Activated CD4-positive, CD25-positive, alpha-beta regulatory T cell treated with anti-CD3 and anti-CD28 coated beads, Interleukin-2, amount 50 U/mL, for 16 hours (primary cell): Measurements from ENCODE around the gene AHSA1.
"Not testable (repeated sequence)": the region's sequence is repeated elsewhere in the genome, so short reads cannot be mapped to it uniquely, and the experiment has no call there.

Experiments
- DNase-seq: peaks from one replicate; pipeline ENCODE4 v3.0.0-alpha.2; 2020; ENCODE audit warnings: low read depth, low spot score

The AHSA1 gene

DNA sequence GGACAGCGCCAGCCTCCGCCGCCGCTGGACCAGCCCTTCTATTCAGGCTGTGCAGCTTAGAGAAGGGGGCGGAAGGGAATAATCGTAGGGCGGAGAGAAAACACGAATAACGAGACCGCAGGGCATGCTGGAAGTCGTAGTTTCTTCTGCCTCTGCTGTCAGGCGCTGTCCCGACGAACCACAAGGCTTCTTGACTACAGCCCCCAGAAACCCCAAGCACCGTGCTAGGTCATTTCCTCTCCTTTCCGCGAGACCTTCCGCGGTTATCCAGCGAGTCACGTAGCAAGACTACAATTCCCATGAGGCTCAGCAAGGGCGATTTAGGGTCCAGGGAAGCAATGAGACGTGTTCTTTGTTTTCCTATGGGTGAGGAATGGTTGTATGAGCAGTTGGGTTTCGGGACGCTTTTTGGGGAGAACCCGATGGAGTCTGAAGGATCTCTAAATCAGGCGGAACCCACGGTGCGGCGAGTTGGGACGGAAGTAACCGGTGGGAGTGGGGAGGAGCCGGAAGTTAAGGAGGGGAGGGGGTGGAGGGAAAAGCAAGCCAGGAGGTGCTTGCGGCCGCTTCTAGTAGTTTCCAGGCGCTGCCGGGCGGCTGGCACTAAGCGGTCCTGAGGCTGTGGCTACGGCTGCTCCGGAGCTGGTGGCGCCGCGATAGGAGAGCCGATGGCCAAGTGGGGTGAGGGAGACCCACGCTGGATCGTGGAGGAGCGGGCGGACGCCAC, at the start of gene AHSA1, which contains the start of gene VIPAS39:
Gene AHSA1 (plus strand): TSS at position 572 of the 727 bp plus-strand sequence. CDS start 97 bp downstream, at position 669.
Gene VIPAS39 (minus strand): TSS at position 80 of the 727 bp plus-strand sequence. CDS start 3,499 bp downstream, outside the sequence.
- DNase-seq: peak; percentile 91

DNA sequence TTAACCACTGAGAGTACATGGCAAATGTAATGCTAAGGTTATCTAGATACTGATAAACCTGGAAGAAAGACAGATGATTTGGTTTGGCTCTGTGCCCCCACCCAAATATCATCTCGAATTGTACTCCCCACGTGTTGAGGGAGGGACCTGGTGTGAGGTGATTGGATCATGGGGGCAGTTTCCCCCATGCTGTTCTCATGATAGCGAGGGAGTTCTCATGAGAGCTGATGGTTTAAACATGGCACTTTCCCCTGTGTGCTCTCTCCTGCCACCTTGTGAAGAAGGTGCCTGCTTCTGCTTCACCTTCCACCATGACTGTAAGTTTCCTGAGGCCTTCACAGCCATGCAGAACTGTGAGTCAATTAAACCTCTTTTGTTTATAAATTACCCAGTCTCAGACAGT, 48.8 kb upstream of the AHSA1 start:
- DNase-seq: no peak

DNA sequence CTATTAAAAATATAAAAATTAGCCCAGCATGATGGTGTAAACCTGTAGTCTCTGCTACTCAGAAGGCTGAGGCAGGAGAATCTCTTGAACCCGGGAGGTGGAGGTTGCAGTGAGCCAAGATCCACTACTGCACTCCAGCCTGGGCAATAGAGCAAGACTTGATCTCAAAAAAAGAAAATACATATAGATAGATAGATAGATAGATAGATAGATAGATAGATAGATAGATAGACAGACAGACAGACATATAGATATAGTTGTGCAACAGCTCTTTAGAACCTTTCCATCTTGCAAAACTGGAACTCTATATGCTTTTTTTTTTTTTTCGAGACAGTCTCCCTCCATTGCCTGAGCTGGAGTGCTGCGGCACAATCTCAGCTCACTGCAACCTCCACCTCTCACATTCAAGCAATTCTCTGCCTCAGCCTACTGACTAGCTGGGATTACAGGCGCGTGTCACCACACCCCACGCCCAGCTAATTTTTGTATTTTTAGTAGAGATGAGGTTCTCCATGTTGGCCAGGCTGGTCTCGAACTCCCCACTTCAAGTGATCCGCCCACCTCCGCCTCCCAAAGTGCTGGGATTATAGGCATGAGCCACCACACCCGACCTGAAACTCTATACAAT, 42.4 kb upstream of the AHSA1 start:
- not testable (repeated sequence) for DNase-seq

DNA sequence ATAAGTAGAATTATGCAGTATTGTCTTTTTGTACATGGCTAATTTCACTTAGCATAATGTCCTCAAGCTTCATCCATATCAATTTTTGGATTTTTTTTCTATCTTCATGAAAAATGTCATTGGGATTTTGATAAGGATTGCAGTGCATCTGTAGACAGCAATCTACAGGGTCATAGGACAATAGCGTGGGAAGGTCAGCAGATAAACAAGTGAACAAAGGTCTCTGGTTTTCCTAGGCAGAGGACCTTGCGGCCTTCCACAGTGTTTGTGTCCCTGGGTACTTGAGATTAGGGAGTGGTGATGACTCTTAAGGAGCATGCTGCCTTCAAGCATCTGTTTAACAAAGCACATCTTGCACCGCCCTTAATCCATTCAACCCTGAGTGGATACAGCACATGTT, 41.8 kb upstream of the AHSA1 start:
- not testable (repeated sequence) for DNase-seq

DNA sequence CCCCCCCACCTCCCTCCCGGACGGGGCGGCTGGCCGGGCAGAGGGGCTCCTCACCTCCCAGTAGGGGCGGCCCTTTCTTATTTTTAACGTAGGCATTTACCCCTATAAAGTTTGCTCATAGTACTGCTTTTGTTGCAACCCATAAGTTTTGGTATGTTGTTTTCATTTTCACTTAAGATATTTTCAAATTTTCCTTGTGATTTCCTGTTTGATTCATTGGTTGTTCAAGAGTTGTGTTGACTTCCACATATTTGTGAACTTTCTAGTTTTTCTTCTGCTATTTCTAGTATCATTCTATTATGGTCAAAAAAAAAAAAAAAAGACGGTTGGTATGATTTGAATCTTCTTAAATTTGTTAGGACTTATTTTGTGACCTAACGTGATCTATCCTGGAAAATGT, 41.1 kb upstream of the AHSA1 start:
- no peak for DNase-seq

DNA sequence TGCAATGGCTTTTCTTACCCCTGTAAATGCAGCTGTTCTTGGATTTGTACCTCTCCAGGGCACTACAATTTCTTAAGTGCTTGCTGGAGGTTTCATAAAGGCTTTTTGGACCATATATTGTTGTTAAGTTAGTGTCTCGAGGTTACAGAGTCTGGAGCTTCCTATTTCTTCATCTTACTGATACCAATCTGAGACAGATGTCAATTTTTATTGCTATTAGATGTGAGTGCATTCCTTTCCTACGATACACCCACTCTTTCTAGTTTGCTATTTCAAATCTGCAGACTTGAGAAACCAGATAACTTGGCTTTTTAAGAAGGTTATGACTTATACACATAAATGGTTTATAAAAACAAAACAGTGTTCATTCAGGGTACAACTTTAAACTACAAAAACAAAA, 36.7 kb upstream of the AHSA1 start:
- DNase-seq: no peak

DNA sequence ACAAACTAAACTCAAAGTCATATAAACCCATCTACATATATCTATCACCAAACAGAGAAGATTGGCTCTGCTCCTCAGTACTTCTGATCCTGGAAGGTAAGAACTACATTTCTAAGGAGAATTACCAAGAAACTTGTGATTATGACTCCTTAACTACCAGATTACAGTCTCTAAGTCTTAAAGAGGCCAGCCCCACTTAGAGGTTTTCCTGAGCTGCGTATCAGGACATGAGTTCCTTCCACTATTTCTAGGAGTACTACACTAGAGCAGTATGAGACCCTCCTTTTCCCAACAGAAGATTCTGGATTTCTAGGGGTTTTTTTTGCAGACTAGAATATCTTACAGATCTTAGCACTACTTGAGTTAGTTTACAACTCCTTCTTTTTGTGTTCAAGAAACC, 34.5 kb upstream of the AHSA1 start, which contains the start of gene NOXRED1:
Gene NOXRED1 (minus strand): TSS at position 101 of the 400 bp plus-strand sequence. CDS start 634 bp downstream, outside the sequence.
- no peak for DNase-seq

DNA sequence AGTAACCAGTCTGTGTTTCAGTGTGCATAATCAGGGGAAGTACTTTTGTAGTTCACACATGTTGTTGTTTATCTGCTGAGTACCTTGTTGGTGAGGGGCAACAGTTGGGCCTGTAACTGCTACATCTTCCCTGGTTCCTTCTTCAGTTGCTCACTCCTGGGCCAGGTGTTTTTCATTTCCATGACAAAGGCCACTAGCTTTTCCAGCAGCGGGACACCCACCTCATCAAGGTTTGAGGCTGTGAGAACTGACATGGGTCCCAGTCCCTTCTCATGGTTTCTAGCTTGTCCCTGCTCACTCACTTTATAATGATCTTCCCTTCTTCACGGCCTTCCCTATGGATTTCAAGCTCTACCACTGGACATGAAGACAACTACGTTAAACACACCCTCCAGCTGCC, 33.0 kb upstream of the AHSA1 start:
- no peak for DNase-seq

DNA sequence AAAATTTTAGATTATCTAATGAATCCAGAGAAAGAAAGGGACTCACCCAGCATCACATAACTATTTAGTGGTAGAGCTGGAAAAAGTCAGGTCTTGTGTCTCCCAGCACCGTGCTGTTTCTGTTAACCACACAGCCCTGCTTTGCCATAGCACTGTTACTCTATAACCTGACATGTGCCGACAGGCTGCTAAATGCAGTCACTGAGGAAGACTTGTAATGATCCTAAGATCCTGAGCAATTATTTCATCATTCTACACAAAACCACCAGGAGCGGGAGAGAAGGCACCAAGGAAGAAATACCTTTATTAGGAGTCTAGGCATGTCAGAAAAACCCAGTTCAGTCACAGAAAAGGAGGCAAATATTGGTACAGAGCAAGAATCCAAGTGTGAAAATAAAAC, 31.5 kb upstream of the AHSA1 start:
- DNase-seq: no peak

DNA sequence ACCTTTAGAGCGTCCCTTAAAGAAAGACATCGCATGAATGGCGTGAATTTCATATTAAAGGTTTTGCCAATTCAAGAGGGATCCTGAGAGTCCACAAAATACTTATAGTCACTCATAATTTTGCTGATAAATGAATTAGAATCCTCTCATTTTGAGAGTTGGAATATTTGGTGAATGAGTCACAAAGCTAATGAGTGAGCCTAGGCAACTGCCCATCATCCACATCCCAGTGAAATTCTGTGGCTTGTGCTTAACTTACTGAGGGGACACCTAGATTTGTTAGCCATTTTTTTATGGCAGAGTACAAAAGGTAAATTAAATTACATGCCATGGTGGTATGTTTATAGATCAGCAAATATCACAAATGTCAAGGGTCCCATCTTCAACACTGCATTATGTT, 21.9 kb upstream of the AHSA1 start:
- DNase-seq: no peak

DNA sequence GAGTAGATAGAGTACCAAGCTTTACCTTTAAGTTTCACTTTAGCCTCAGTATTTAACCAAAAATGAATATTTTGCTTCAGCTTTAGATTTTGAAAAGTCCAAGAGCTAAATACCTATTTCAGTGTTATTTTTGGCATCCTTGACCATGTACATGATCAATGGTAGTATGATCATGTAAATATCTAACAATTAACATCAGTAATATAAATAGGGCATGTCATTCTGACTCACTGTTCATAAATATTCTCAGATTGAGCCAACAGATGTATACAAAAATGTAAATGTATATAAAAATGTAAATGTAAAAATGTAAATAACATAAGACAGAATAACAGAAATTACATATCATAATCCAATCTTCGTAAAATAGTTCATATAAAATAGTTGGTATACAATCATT, 19.3 kb upstream of the AHSA1 start:
- no peak for DNase-seq

DNA sequence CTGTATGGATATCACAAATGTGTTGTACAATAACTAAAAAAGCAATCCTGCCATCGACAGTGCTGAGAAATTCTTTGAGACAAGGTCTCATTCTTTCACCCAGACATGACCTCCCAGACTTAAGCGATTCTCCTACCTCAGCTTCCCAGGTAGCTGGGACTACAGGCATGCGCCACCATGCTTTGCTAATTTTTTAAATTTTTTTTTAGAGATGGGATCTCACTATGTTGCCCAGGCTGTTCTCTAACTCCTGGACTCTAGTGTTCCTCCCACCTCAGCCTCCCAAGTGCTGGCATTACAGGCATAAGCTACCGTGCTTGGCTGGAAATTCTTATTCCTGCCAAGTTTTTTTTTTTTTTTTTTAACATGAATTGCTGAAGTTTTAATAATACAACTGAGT, 18.0 kb upstream of the AHSA1 start:
- no peak for DNase-seq

DNA sequence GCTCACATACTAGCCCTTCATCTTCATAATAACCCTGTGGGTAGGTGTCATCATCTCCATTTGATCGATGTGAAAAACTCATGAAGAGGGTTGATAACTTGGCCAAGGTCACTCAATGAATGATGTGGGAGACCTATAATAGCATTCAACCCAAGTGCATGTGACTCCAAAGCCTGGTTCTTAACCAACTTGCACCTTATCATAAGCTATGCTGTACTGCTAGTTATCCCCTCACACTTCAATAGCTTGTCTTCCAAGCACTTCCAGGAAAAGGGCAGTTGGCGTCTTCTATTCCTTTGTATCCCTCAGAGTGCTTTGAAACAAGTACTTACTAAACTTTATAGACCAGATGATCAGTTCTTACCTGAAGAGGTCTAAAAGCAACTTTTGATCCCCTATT, 15.7 kb upstream of the AHSA1 start:
- DNase-seq: no peak

DNA sequence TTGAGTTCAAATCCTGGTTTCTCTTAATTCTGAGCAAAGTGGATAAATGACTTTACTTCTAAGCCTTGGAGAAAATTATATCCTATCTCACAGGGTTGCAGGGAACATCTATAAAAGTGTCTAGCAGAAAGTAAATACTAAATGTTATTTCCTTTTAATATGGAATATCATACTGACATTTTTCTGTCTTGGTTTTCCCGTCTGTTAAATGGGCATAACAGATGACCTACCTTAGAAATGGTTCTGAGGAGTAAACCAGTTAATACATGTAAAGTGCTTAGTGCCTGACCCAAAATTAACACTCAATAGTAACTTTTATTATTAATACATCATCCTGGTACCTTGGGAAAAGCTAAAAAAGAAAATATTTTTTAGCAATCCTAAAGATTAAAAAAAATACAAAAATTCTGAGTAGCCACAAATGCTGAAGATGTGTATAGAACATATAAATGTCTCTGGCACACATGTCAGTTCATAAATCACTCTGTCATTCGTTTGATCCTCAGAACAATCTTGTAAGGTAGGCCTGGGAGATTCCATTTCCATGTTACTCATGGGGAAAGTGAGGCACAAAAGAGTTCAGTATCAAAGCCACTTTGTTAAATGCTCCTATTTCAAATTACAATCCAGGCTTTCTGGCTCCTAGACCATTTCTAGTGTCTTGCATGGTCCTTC, 1.8 kb upstream of the AHSA1 start:
- DNase-seq: no peak

DNA sequence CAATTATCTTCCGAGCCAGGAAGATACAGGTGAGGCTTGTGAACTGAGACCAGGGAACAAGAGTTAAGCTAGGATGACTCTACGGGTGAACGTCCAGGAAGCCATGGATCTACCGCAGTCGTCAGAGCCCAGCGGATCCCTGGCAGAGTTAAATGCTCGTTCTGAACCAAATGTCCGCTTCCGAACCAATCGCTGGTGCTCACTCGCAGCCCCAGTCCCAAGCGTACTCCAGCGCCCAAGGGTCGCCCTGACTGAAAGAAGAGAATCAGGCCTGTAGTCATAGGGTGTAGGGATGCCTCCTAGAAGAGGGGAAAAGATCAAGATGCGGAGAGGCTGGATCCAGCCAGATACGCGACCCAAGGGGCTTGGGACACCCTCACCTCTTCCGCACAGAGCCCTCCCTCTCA, 775 bp upstream of the AHSA1 start:
- no peak for DNase-seq

DNA sequence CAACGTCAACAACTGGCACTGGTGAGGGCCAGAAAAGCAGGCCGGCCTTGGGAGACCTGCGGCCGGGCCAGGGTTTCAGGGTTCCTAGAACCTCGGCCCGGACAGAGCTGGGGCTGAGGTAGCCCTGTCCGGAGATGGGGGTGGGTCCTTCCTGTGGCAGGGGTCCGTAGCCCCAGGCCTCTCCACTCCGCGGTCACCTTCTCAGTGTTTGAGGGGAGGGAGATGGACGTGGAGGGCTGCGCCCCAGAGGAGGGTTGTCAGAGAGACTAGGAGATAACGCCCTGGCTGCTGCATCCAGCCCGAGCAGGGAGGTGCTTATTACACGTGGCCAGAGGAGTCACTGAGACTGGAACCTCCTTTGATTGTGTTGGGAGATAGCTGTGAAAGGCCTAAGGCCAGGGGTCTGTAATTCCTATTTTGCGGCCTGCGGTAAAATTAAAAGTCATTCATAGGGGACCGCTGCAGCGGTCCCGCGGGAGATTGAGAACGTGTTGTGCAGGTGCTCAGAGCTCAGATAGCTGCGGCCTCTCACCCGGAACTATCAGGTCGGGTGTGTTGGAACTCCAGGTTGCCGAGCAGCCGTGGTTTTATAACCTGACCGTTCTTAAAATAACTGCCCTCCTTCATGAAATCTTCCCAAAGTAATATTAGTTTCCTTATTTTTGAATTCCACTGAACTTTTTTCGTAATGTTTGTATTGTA, 507 bp downstream of the AHSA1 start:
- DNase-seq: no peak

DNA sequence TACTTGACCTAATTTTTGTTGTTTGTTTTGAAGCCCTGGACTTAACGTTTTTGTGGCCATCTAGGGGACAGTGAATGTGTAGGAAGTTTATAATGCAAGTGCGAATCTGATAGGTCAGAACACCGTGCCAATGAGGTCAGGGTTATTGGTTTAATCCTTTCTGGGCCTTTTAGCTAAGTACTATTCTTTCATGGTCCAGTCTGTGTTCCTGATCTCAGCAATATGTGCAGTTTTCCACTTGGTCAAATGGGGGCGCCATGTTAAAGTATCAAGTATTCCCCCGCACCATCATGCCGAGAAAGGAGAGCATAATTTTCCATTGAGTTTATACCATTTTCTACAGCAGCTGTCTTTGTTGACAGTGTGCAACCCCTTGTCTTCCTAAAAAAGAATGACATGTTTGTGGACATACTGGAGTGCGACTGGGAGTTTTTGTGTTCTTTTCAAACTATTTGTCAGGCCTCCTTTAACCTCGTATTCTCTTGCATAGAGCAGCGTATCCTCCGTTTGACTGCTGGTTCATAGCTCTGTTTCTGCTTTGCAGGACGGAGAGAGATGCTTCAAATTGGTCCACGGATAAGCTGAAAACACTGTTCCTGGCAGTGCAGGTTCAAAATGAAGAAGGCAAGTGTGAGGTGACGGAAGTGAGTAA, 1.3 kb downstream of the AHSA1 start:
- peak; percentile 27 for DNase-seq

DNA sequence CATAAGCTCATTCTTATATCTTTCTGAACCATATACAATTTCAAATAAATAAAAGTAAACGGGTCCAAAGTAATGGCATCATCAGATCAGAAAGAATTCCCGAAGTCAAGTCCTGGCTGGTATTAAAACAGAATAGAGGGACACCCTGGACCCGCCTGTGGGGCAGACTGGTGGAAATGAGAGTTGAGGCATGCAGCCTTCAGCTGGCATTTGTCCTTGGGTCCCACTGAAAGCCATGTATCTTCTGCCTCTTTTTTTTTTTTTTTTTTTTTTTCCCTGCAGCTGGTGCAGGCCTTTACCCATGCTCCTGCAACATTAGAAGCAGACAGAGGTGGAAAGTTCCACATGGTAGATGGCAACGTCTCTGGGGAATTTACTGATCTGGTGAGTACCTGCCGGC, 9.9 kb downstream of the AHSA1 start:
- no peak for DNase-seq

DNA sequence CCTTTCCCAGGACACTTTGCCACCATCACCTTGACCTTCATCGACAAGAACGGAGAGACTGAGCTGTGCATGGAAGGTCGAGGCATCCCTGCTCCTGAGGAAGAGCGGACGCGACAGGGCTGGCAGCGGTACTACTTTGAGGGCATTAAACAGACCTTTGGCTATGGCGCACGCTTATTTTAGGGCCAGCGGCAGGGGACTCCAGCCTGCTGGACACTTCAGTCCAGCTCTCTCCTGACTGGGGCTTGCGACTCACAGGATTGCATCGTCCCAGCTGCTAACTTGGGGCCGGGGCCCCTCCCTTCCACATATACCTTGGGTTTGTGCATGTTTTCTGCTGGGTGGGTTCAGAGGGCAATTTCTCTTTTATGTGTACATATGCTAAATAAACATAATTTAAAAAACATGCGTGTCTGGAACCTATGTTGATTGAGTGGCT, 11.2 kb downstream of the AHSA1 start:
- no peak for DNase-seq

DNA sequence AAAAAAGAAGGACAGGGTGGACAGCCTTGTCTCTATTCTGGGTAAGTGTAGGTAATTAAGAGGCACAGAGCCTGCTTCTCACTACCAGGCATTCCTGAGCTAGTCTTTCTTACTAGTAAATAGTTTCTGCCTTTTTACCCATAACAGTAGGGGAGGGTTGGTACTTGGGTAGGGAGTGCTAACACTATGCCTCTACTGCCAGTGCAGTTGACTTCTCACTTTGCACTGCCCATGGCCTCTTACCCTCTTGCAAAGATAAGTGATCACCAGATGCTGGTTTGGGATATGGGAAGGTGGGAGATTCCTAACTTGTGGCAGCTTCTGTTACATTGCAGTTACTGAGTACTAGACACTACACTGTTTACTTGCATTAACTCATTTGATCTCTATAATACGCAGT, 11.6 kb downstream of the AHSA1 start:
- no peak for DNase-seq

DNA sequence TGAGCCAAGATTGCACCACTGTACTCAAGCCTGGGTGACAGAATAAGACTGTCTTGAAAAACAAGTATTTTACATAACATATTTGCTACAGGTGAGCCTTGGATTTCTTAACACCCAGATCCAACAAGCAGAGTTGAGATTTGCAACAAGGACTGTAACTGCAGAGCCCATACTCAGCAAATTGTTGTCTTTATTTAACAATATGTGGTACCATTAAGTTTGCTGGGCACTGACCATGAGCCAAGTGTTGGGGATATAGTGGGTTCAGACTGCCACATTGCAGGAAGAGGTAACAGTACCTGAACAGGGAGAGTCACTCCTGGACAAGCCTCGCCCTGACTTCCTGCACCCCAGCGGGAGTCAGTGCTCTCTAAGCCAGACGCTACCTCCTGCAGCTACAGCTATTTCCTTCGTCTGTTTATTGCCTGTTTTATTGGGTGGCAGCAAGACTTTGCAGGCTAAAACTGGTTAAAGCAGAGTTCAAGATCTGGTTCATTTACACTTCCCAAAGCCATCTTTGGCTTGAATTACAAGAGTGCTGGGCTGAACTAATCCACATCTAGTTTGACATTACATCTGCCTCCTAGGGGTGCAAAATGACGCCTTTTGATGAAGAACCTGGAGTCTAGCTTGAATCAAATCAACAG, 12.5 kb downstream of the AHSA1 start:
- DNase-seq: no peak
